ENCODE results near the gene CPEB4. TPM values are rescaled to one million over a fixed set of nuclear protein-coding genes. Genes with fewer than 3 reads are reported as not detected.

Gene CPEB4
- total and polyA plus RNA-seq, 2 of the 4 experiments (the other 2 are of a cell fraction), result 7.8 to 22.6 TPM

GRCh38 chr5:173961418-173961817 lies 73.3 kb downstream of the CPEB4 start:
- CTCF ChIA-PET, result interaction anchor here (0.6 kb wide), 1 partner anchor 327 kb away, joined by 4 read pairs; no protein-coding TSS in a partner anchor
- H3K36me3 ChIP-seq (ENCODE audit: control insufficient read depth, insufficient read depth, low read length), result no peaks in the 10 kb centered on the region; the same call in 1 of the 2 replicates
- WGBS, 2 experiments (ENCODE audit: extremely low coverage in 2 of 2, insufficient read length in 1 of 2), result no CpG with 5 or more reads among the region's 1 CpG

More at GRCh38 chr5:173961418-173961817, 73.3 kb downstream of the CPEB4 start:
- Histone ChIP-seq H3K56ac (ENCODE audit: extremely low read depth, insufficient read depth, low read length) (no peak overlapping the region), H3K23ac (ENCODE audit: low read depth, low read length) (no peak overlapping the region), H3K14ac (replicated peaks; ENCODE audit: low read depth, low read length) (no peak overlapping the region), H3K18ac (ENCODE audit: low read depth, low read length) (no peak overlapping the region), H3K9me1 (ENCODE audit: insufficient read depth, low read length) (no peaks in the 10 kb centered on the region), H2AFZ (replicated peaks; ENCODE audit: low read length, poor library complexity) (no peak overlapping the region), H3K4ac (ENCODE audit: low read depth, low read length) (no peak overlapping the region), H3K4me1 (ENCODE audit: control insufficient read depth, insufficient read depth, low read length) (peaks cover 2% of the 10 kb centered on the region), H4K8ac (ENCODE audit: low read depth in 2 of 2, low read length in 2 of 2) (no peak overlapping the region), H2BK5ac (ENCODE audit: low read depth, low read length, poor library complexity, severe bottlenecking) (no peak overlapping the region), H3K9me3 (ENCODE audit: control insufficient read depth, insufficient read depth, low read length) (no peaks in the 10 kb centered on the region), H2BK120ac (ENCODE audit: low read depth, low read length) (no peak overlapping the region), H3K27me3 (ENCODE audit: control insufficient read depth, insufficient read depth, low read length) (no peaks in the 10 kb centered on the region), H2BK15ac (ENCODE audit: low read depth, low read length) (no peak overlapping the region), H3K4me2 (ENCODE audit: low read depth, low read length) (no peak overlapping the region), H4K20me1 (ENCODE audit: insufficient read depth, low read length) (no peaks in the 10 kb centered on the region), H2AK9ac (replicated peaks; ENCODE audit: low read depth, low read length, poor library complexity) (no peak overlapping the region), H2BK20ac (ENCODE audit: low read depth, low read length) (no peak overlapping the region), H3K27ac (ENCODE audit: insufficient read depth, low read length) (no peak overlapping the region), H4K91ac (ENCODE audit: insufficient read depth, low read depth, low read length) (no peak overlapping the region), H4K5ac (ENCODE audit: low read depth, low read length) (no peak overlapping the region), H2AK5ac (ENCODE audit: low read depth, low read length) (no peak overlapping the region), H3K9ac (ENCODE audit: low read depth, low read length) (no peak overlapping the region), H3K79me1 (ENCODE audit: low read depth in 1 of 2, low read length in 2 of 2) (peaks cover 0 to 5% of the 10 kb centered on the region in 2 experiments; a peak in 1 of 4 replicates), H3K4me3 (ENCODE audit: insufficient read depth, low read depth, low read length) (no peak overlapping the region)
- in situ Hi-C loops (cut with MboI; ENCODE audit: low sequenced_read_pairs), result no loop called here
- no TSS peak for BruUV-seq (replicated peaks)
- POLR2A ChIA-PET (ENCODE audit: unreplicated experiment), result no interaction called here
- dilution Hi-C loops (cut with HindIII; ENCODE audit: low sequenced_read_pairs, unreplicated experiment), result no loop called here
- intact Hi-C loops (cut with micrococcal nuclease), result loop anchor here (5.0 kb wide), 1 partner anchor 34 kb away; no protein-coding TSS in a partner anchor
- no peak for TF ChIP-seq CEBPB (IDR thresholded peaks at IDR 0.05; ENCODE audit: low read depth, low read length)
- TF ChIP-seq MAZ (IDR thresholded peaks at IDR 0.05; ENCODE audit: borderline replicate concordance, low read depth, low read length), result no peak
- no peak for TF ChIP-seq BHLHE40 (IDR thresholded peaks at IDR 0.05; ENCODE audit: low read depth, low read length)
- TF ChIP-seq CHD1 (IDR thresholded peaks at IDR 0.05; ENCODE audit: low read depth, low read length), result no peak
- no peak for TF ChIP-seq FOS (IDR thresholded peaks at IDR 0.05; ENCODE audit: low read depth, low read length)
- TF ChIP-seq POLR2A (IDR thresholded peaks at IDR 0.05; ENCODE audit: low read depth, low read length), result no peak
- TF ChIP-seq USF2 (IDR thresholded peaks at IDR 0.05; ENCODE audit: low read depth, low read length), result no peak
- TF ChIP-seq, protein P1, sequence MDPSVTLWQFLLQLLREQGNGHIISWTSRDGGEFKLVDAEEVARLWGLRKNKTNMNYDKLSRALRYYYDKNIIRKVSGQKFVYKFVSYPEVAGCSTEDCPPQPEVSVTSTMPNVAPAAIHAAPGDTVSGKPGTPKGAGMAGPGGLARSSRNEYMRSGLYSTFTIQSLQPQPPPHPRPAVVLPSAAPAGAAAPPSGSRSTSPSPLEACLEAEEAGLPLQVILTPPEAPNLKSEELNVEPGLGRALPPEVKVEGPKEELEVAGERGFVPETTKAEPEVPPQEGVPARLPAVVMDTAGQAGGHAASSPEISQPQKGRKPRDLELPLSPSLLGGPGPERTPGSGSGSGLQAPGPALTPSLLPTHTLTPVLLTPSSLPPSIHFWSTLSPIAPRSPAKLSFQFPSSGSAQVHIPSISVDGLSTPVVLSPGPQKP (IDR thresholded peaks at IDR 0.05; ENCODE audit: borderline replicate concordance, low read depth, low read length), result no peak
- no peak for TF ChIP-seq RFX5 (IDR thresholded peaks at IDR 0.05; ENCODE audit: low read depth, low read length)
- TF ChIP-seq RAD21 (IDR thresholded peaks at IDR 0.05; ENCODE audit: low read length), result no peak
- ATAC-seq (ENCODE audit: low read depth) (no peak), DNase-seq (no peak)

Data from IMR-90 (cell line).